Stimulated activated naive CD8-positive, alpha-beta T cell treated with anti-CD3 and anti-CD28 coated beads, Interleukin-15, Interleukin-2, amounts not matched to agents 100 ng/mL and 50 ng/mL, for 24 hours (primary cell): ENCODE measurements around the gene NUP188.
"Not testable (repeated sequence)": the region's sequence is repeated elsewhere in the genome, so short reads cannot be mapped to it uniquely, and the experiment has no call there.

Source experiments
- H3K27ac Mint-ChIP-seq: one replicate; pipeline ENCODE4 v1.8.0; 2021; ENCODE audit warnings: mild to moderate bottlenecking, mixed read lengths
- H3K27me3 Mint-ChIP-seq: one replicate; pipeline ENCODE4 v1.8.0; 2021; ENCODE audit warnings: mixed read lengths
- H3K36me3 Mint-ChIP-seq: one replicate; pipeline ENCODE4 v1.8.0; 2021; ENCODE audit warnings: low read depth, mixed read lengths
- H3K4me1 Mint-ChIP-seq: one replicate; pipeline ENCODE4 v1.8.0; 2021; ENCODE audit warnings: low read depth, mixed read lengths
- H3K4me3 Mint-ChIP-seq: one replicate; pipeline ENCODE4 v1.8.0; 2021; ENCODE audit warnings: mild to moderate bottlenecking, mixed read lengths
- H3K9me3 Mint-ChIP-seq: one replicate; pipeline ENCODE4 v1.8.0; 2021; ENCODE audit warnings: mixed read lengths

The NUP188 gene

GRCh38 chr9:128927731-128928411, 19.6 kb upstream of the NUP188 start:
- H3K36me3 Mint-ChIP-seq: no peaks in the 10 kb centered on the region

DNA sequence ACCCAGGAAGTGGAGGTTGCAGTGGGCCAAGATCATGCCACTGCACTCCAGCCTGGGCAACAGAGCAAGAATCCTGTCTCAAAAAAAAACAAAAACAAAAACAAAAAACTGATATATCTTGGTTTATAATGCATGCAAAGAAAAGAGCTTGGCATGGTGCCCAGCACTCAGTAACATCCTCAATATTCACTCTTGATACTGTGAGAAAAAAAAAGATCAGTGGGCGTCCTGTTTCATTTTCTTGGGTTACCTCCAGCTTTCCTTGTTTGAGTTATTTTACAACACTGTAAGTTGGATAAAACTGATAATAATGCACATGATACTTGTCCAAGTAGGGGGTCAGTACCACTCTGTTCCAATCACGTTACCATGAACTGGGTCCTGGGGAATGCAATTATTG, 18.9 kb upstream of the NUP188 start:
- Mint-ChIP-seq H3K27me3 (no peaks in the 10 kb centered on the region), H3K4me1 (no peaks in the 10 kb centered on the region), H3K27ac (no peak overlapping the region), H3K4me3 (no peak overlapping the region), H3K9me3 (no peaks in the 10 kb centered on the region), H3K36me3 (no peaks in the 10 kb centered on the region)

More at GRCh38 chr9:128927731-128928411, 19.6 kb upstream of the NUP188 start:
- H3K4me3 Mint-ChIP-seq: no peak overlapping the region
- no peaks in the 10 kb centered on the region for H3K27me3 Mint-ChIP-seq
- no peaks in the 10 kb centered on the region for H3K9me3 Mint-ChIP-seq
- no peak overlapping the region for H3K27ac Mint-ChIP-seq
- no peaks in the 10 kb centered on the region for H3K4me1 Mint-ChIP-seq

DNA sequence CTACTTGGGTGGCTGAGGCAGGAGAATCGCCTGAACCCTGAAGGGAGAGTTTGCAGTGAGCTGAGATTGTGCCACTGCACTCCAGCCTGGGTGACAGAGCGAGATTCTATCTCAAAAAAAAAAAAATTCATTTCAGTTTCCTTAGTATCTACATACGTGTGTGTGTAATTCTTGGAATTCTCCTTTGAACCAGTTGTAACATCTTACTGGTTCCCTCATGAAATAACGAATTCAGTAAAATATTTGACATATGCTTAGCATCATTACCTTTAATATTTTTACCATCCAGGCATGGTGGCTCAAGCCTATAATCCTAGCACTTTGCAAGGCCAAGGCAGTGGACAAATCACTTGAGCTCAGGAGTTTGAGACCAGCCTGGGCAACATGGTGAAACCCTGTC, 17.9 kb upstream of the NUP188 start:
- H3K4me3 Mint-ChIP-seq: no peak overlapping the region
- no peaks in the 10 kb centered on the region for H3K9me3 Mint-ChIP-seq
- no peaks in the 10 kb centered on the region for H3K4me1 Mint-ChIP-seq
- no peaks in the 10 kb centered on the region for H3K36me3 Mint-ChIP-seq
- no peaks in the 10 kb centered on the region for H3K27me3 Mint-ChIP-seq
- no peak overlapping the region for H3K27ac Mint-ChIP-seq

DNA sequence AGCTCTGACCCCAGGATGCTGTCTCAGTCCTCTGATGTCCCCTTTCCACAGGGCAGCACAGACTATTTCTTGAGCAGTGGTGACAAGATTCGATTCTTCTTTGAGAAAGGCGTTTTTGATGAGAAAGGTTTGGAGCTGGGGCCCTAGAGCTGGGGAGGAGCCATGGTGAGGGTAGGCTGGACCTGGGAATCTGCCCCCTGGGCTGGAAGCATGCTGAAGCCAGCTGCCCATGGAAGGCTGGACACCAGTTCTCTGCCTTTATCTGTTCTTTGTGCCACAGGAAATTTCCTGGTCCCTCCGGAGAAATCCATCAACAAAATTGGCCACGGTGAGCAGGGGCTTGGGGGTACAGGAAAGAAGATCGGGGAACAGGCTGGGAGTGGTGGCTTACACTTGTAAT, 13.8 kb upstream of the NUP188 start:
- Mint-ChIP-seq H3K9me3 (no peaks in the 10 kb centered on the region), H3K36me3 (no peaks in the 10 kb centered on the region), H3K27ac (no peak overlapping the region), H3K4me3 (no peak overlapping the region), H3K27me3 (no peaks in the 10 kb centered on the region), H3K4me1 (no peaks in the 10 kb centered on the region)

- Mint-ChIP-seq H3K9me3 (no peaks in the 10 kb centered on the region), H3K27me3 (no peaks in the 10 kb centered on the region), H3K27ac (no peak overlapping the region), H3K4me1 (no peaks in the 10 kb centered on the region), H3K4me3 (no peak overlapping the region), H3K36me3 (no peaks in the 10 kb centered on the region)
Observed at GRCh38 chr9:128936171-128936865, 11.2 kb upstream of the NUP188 start.

DNA sequence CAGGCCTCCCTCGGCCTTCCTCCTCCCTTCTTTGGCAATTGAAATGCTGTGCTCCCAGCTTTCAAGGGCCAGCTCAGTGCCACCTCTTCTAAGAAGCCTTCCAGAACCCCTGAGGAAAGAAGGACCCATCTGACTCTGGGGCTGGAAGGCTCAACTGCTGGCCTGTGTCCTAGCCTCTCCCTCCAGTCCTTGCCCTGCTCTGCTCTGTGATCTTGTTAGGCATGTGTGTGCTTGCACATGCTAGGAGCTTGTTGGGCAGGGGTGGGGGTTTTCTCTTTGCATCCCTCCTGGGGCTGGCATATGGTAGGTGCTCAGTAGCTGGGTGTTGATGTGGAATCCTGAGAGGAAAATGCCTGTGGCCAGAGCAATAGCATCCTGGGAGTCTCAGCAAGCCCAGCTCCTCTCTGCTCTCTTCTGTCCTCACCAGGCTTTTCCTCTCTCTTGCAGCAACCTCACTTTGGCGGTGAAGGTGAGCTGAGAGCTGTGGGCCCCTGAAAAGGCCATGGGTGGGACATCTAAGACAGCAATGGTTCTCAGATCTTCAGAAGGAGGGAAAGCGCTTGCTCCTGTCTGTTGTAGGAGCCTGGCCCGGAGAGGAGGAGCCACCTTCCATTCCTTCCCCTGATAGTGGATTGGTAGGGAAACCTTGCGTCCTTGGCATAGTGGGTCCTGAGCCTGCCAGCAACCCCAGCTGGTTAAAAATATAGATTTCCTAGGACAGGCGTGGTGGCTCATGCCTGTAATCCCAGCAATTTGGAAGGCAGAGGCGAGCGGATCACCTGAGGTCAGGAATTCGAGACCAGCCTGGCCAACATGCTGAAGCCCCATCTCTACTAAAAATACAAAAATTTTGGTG, 10.0 kb upstream of the NUP188 start:
- no peaks in the 10 kb centered on the region for H3K9me3 Mint-ChIP-seq
- H3K4me3 Mint-ChIP-seq: no peak overlapping the region
- H3K36me3 Mint-ChIP-seq: no peaks in the 10 kb centered on the region
- H3K4me1 Mint-ChIP-seq: no peaks in the 10 kb centered on the region
- H3K27me3 Mint-ChIP-seq: no peaks in the 10 kb centered on the region
- H3K27ac Mint-ChIP-seq: no peak overlapping the region

DNA sequence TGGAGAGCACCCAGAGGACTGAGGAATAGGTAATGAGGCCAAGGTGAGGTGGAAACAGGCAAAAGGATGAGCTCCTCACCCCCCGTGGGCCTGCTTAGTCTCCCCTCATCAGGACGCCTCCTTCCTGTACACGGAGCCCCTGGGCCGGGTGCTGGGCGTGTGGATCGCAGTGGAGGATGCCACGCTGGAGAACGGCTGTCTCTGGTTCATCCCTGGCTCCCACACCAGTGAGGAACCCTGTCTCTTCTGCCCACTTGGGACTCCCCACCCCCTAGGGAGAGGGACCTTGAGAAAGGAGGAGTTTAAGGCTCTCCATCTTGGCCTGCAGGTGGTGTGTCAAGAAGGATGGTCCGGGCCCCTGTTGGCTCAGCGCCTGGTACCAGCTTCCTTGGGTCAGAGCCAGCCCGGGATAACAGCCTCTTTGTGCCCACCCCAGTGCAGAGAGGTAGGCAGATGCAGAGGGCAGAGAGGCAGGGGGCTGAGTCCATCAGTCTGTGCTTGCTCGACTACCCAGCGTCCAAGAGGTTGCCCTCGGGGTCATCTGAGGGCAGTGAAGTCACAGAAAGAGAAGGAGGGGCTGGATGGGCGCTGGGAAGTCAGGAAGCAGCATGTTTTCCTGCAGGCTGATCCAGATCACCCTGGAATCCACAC, 7.1 kb upstream of the NUP188 start:
- Mint-ChIP-seq H3K27ac (no peak overlapping the region), H3K4me1 (no peaks in the 10 kb centered on the region), H3K9me3 (no peaks in the 10 kb centered on the region), H3K36me3 (no peaks in the 10 kb centered on the region), H3K4me3 (no peak overlapping the region), H3K27me3 (no peaks in the 10 kb centered on the region)

- peaks cover 7% of the 10 kb centered on the region for H3K4me1 Mint-ChIP-seq
- peaks cover 6% of the 10 kb centered on the region for H3K36me3 Mint-ChIP-seq
- H3K4me3 Mint-ChIP-seq: no peak overlapping the region
- H3K27ac Mint-ChIP-seq: no peak overlapping the region
- H3K9me3 Mint-ChIP-seq: no peaks in the 10 kb centered on the region
- H3K27me3 Mint-ChIP-seq: no peaks in the 10 kb centered on the region
Observed at GRCh38 chr9:128940946-128941755, 6.3 kb upstream of the NUP188 start.

GRCh38 chr9:128943832-128944620, 3.5 kb upstream of the NUP188 start:
- no peaks in the 10 kb centered on the region for H3K9me3 Mint-ChIP-seq
- H3K27me3 Mint-ChIP-seq: no peaks in the 10 kb centered on the region
- H3K27ac Mint-ChIP-seq: no peak overlapping the region
- no peak overlapping the region for H3K4me3 Mint-ChIP-seq
- peaks cover 28% of the 10 kb centered on the region for H3K4me1 Mint-ChIP-seq
- peaks cover 11% of the 10 kb centered on the region for H3K36me3 Mint-ChIP-seq

DNA sequence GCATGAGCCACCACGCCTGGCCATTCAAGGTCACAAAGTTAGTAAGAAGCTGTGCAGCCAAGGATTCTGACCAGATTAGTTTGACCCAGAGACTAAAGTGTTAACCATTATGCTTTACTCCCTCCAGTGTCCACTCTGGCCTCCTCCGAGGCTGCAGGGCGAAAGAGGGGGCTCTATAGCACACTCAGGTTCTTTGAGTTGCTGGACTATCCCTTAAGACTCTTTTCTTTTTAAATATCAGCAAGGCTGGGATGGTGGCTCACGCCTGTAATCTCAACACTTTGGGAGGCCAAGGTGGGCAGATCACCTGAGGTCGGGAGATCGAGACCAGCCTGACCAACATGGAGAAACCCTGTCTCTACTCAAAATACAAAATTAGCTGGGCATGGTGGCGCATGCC, 2.5 kb upstream of the NUP188 start:
- H3K4me3 Mint-ChIP-seq: not testable (repeated sequence)
- peaks cover 28% of the 10 kb centered on the region for H3K4me1 Mint-ChIP-seq

GRCh38 chr9:128945798-128946501, 1.5 kb upstream of the NUP188 start:
- peaks cover 28% of the 10 kb centered on the region for H3K4me1 Mint-ChIP-seq
- no peaks in the 10 kb centered on the region for H3K9me3 Mint-ChIP-seq
- peak overlapping the region; percentile 92 for H3K27ac Mint-ChIP-seq
- peak overlapping the region; percentile 90 for H3K4me3 Mint-ChIP-seq
- no peaks in the 10 kb centered on the region for H3K27me3 Mint-ChIP-seq
- peaks cover 16% of the 10 kb centered on the region for H3K36me3 Mint-ChIP-seq

More for the DNA sequence above, 2.5 kb upstream of the NUP188 start:
- peaks cover 11% of the 10 kb centered on the region for H3K36me3 Mint-ChIP-seq
- H3K27me3 Mint-ChIP-seq, H3K9me3 Mint-ChIP-seq, H3K27ac Mint-ChIP-seq: not testable (repeated sequence)

DNA sequence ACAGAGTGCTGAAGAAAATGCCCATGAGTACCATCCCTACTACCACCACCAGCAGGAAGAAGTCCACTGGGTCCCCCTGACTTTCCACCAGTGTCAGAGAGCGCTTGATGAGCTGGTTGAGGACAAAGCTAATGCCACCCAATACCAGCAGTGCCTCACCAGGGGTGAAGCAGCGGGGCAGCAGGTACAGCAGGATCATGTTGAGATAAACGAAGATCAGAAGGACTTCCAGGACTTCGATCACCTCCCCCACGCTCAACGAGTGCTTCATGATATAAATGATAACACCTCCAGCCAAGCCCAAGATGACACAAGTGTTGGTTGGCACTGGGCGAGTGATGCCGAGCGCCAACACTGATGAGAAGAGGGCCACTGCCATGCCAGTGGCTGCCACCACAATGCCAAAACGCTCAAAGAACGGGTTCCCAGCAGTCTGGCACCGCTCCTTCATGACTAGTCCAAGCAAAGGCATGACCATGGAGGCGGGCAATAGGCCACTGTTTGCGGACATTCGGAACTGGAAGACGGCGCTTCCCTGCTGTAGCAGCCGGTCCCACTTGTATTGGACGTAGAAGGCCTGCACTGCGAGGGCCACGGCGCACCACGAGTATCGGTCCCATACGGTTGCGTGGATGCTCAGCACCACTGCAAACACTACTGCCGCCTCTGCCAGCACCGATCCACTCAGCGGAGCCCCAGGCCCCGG, 775 bp upstream of the NUP188 start:
- H3K27ac Mint-ChIP-seq: peak overlapping the region; percentile 92
- H3K36me3 Mint-ChIP-seq: peaks cover 21% of the 10 kb centered on the region
- H3K27me3 Mint-ChIP-seq: no peaks in the 10 kb centered on the region
- H3K9me3 Mint-ChIP-seq: no peaks in the 10 kb centered on the region
- H3K4me3 Mint-ChIP-seq: peak overlapping the region; percentile 90
- peaks cover 34% of the 10 kb centered on the region for H3K4me1 Mint-ChIP-seq

- no peaks in the 10 kb centered on the region for H3K27me3 Mint-ChIP-seq
- no peaks in the 10 kb centered on the region for H3K9me3 Mint-ChIP-seq
- peak overlapping the region; percentile 90 for H3K4me3 Mint-ChIP-seq
- H3K36me3 Mint-ChIP-seq: peaks cover 25% of the 10 kb centered on the region
- H3K4me1 Mint-ChIP-seq: peaks cover 34% of the 10 kb centered on the region
- peak overlapping the region; percentile 92 for H3K27ac Mint-ChIP-seq
Observed at GRCh38 chr9:128947277-128947526, 297 bp upstream of the NUP188 start.
